ENCODE measurements around the gene SCN1B. TPM values are rescaled to one million over a fixed set of nuclear protein-coding genes. Genes with fewer than 3 reads are reported as not detected.
A peak's percentile ranks its signal among the peaks of the same experiment; 100 is the strongest.

SCN1B gene
- total and polyA plus RNA-seq, 10 of the 15 experiments (the other 5 are each of a cell fraction or from before 2014, with no cell fraction given) = 0.04 to 0.54 (median 0.11) TPM; not detected in 3

DNA sequence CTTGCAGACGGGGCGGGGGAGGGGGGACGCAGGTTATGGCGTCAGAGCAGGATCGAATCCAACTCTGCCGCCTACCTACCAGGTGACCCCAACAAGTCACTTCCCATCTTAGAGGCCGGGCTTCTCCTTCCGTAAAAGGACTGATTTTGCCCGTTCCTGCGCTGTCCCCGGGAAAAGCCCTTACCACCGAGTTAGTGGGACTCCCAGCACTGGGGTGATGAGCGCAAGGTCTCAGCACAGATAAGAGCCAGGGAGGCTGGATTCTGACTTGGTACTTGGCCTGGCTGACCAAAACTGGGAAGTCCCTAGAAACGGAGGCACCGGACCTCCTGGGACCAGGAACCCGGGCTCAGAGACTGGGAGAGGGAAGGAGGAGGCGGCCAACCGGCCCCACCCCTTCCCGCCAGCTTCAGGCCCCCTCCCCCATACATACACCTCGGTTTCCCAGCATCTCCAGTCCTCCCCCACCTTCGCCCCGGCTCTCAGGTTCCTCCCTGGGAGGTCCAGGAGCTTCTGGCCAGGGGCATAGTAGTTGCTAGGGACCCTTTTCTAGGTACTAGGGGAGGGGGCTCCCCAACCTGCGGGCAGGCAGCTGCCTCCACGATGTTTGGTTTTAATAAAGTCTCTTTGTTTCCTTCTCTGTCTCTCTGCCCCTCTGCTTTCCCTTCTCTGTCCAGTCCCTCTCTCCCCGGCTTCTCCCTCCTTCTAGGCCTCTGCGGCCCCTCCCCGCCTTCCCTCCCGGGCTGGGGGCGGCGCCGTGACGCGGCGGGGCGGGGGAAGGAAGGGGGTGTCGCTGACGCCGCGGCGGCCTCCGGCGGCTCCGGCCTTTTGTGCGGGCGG lies 30.6 kb upstream of the SCN1B start, which contains the start of gene GRAMD1A (continued):
- TF ChIP-seq MEF2B (IDR thresholded peaks at IDR 0.05; ENCODE audit: partially characterized antibody, poor library complexity, severe bottlenecking) (peak; percentile 22), SREBF2 (IDR thresholded peaks at IDR 0.05; ENCODE audit: low read length) (no peak), SMAD1 (IDR thresholded peaks at IDR 0.05; ENCODE audit: low read depth, partially characterized antibody) (peak; percentile 74), KDM1A (IDR thresholded peaks at IDR 0.05; ENCODE audit: borderline replicate concordance) (no peak), SREBF1 (IDR thresholded peaks at IDR 0.05; ENCODE audit: low read length) (no peak), BHLHE40 (IDR thresholded peaks at IDR 0.05; ENCODE audit: borderline replicate concordance in 1 of 2, low read depth in 2 of 2, low read length in 1 of 2) (peak in 1 of 2 experiments; percentile 38; a peak in 2 of 4 replicates), EZH2 (IDR thresholded peaks at IDR 0.05; ENCODE audit: borderline replicate concordance, control insufficient read depth, low read depth, low read length) (no peak), FOXK2 (IDR thresholded peaks at IDR 0.05) (no peak), NFXL1 (IDR thresholded peaks at IDR 0.05; ENCODE audit: borderline replicate concordance) (no peak), BCL11A (IDR thresholded peaks at IDR 0.05; ENCODE audit: low read depth, low read length) (no peak), SPI1 (IDR thresholded peaks at IDR 0.05; ENCODE audit: borderline replicate concordance, insufficient read depth, low read depth, low read length) (no peak; the same call in 1 of the 2 replicates), TARDBP (IDR thresholded peaks at IDR 0.05; ENCODE audit: borderline replicate concordance) (no peak), SRF (IDR thresholded peaks at IDR 0.05; ENCODE audit: low read depth in 2 of 2, low read length in 2 of 2) (no peak), NFYB (IDR thresholded peaks at IDR 0.05; ENCODE audit: insufficient read depth, low read depth, low read length) (no peak), TBL1XR1 (IDR thresholded peaks at IDR 0.05; ENCODE audit: low read depth, low read length) (no peak), CBX5 (IDR thresholded peaks at IDR 0.05; ENCODE audit: low read depth) (no peak), STAT1 (conservative IDR thresholded peaks at IDR 0.05) (no peak)
- TF ChIP-seq, protein P1, sequence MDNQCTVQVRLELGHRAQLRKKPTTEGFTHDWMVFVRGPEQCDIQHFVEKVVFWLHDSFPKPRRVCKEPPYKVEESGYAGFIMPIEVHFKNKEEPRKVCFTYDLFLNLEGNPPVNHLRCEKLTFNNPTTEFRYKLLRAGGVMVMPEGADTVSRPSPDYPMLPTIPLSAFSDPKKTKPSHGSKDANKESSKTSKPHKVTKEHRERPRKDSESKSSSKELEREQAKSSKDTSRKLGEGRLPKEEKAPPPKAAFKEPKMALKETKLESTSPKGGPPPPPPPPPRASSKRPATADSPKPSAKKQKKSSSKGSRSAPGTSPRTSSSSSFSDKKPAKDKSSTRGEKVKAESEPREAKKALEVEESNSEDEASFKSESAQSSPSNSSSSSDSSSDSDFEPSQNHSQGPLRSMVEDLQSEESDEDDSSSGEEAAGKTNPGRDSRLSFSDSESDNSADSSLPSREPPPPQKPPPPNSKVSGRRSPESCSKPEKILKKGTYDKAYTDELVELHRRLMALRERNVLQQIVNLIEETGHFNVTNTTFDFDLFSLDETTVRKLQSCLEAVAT (IDR thresholded peaks at IDR 0.05) = peak; percentile 74; the same call in 1 of the 2 replicates
- TF ChIP-seq, protein P2, sequence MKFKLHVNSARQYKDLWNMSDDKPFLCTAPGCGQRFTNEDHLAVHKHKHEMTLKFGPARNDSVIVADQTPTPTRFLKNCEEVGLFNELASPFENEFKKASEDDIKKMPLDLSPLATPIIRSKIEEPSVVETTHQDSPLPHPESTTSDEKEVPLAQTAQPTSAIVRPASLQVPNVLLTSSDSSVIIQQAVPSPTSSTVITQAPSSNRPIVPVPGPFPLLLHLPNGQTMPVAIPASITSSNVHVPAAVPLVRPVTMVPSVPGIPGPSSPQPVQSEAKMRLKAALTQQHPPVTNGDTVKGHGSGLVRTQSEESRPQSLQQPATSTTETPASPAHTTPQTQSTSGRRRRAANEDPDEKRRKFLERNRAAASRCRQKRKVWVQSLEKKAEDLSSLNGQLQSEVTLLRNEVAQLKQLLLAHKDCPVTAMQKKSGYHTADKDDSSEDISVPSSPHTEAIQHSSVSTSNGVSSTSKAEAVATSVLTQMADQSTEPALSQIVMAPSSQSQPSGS (IDR thresholded peaks at IDR 0.05; ENCODE audit: low read length) = no peak
- TF ChIP-seq, protein P3, sequence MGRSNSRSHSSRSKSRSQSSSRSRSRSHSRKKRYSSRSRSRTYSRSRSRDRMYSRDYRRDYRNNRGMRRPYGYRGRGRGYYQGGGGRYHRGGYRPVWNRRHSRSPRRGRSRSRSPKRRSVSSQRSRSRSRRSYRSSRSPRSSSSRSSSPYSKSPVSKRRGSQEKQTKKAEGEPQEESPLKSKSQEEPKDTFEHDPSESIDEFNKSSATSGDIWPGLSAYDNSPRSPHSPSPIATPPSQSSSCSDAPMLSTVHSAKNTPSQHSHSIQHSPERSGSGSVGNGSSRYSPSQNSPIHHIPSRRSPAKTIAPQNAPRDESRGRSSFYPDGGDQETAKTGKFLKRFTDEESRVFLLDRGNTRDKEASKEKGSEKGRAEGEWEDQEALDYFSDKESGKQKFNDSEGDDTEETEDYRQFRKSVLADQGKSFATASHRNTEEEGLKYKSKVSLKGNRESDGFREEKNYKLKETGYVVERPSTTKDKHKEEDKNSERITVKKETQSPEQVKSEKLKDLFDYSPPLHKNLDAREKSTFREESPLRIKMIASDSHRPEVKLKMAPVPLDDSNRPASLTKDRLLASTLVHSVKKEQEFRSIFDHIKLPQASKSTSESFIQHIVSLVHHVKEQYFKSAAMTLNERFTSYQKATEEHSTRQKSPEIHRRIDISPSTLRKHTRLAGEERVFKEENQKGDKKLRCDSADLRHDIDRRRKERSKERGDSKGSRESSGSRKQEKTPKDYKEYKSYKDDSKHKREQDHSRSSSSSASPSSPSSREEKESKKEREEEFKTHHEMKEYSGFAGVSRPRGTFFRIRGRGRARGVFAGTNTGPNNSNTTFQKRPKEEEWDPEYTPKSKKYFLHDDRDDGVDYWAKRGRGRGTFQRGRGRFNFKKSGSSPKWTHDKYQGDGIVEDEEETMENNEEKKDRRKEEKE (IDR thresholded peaks at IDR 0.05) = no peak
- TF ChIP-seq, protein P4, sequence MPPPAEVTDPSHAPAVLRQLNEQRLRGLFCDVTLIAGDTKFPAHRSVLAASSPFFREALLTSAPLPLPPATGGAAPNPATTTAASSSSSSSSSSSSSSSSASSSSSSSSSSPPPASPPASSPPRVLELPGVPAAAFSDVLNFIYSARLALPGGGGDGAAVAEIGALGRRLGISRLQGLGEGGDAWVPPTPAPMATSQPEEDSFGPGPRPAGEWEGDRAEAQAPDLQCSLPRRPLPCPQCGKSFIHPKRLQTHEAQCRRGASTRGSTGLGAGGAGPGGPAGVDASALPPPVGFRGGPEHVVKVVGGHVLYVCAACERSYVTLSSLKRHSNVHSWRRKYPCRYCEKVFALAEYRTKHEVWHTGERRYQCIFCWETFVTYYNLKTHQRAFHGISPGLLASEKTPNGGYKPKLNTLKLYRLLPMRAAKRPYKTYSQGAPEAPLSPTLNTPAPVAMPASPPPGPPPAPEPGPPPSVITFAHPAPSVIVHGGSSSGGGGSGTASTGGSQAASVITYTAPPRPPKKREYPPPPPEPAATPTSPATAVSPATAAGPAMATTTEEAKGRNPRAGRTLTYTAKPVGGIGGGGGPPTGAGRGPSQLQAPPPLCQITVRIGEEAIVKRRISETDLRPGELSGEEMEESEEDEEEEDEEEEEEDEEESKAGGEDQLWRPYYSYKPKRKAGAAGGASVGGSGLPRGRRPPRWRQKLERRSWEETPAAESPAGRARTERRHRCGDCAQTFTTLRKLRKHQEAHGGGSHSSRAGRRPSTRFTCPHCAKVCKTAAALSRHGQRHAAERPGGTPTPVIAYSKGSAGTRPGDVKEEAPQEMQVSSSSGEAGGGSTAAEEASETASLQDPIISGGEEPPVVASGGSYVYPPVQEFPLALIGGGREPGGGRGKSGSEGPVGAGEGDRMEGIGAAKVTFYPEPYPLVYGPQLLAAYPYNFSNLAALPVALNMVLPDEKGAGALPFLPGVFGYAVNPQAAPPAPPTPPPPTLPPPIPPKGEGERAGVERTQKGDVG (CRISPR knock-in tag; IDR thresholded peaks at IDR 0.05) = 0 out of 2 replicates have a peak, but pooled peaks have one; percentile 50
